ENCODE measurements around the gene MYLK4.

MYLK4 gene

DNA sequence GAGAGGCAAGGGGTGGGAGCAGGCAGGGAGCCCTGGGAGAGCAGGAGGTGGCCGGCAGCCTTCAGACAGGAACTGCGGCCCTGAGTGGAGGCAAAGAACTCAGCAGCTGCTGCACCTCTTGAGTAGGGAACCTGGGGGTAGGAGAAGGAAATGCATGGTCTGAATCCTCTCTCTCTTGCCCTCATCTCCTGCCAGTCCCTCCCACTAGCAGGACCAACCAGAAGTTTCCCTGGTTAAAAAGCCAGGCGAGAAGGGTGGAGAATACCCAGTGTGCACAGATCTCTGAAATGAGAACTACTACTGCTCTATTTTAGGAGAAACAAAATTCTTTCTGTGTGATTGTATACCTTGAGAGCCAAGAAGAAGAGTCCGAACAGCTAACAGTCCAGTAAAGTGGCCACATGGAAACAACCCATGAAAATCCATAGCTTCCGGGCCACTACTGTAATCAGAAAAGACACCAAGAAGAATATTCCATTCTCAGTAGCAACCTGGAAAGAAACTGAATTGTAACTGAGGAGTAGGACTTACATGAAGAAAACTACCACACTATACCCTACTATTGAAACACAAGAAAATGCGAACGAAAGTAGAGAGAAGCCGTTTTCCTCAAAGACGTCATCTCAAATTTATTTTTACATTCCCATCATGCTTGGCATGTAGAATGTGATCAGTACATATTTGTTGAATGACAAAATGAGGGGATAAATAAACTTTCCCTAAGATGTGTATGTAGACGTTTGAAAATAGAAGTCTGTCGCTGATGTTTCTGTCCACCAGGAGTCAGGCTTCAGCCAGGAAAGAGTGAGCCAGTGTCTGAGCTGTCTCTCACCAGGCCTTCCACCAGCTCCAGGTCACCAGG, 40.1 kb upstream of the MYLK4 start:
- Histone ChIP-seq H3K27me3 (ENCODE audit: insufficient read depth, low read depth, severe bottlenecking) (no peaks in the 10 kb centered on the region), H3K9me3 (ENCODE audit: severe bottlenecking) (no peaks in the 10 kb centered on the region), H3K27ac (no peak overlapping the region; the same call in 1 of the 2 replicates), H3K36me3 (peaks cover 17% of the 10 kb centered on the region; the same call in 1 of the 2 replicates), H3K4me3 (ENCODE audit: low read depth, low read length) (no peak overlapping the region)
- TF ChIP-seq CTCF (IDR thresholded peaks at IDR 0.05; ENCODE audit: low read depth, low read length) = peak; percentile 92
- DNase-seq = peak; percentile 84

GRCh38 chr6:2786269-2786668, 35.5 kb upstream of the MYLK4 start:
- no peak overlapping the region for H3K27ac ChIP-seq

GRCh38 chr6:2784930-2785329, 34.2 kb upstream of the MYLK4 start:
- H3K9me3 ChIP-seq (ENCODE audit: severe bottlenecking) = no peaks in the 10 kb centered on the region
- DNase-seq = no peak
- no peak overlapping the region for H3K27ac ChIP-seq
- peaks cover 45% of the 10 kb centered on the region for H3K36me3 ChIP-seq
- TF ChIP-seq CTCF (IDR thresholded peaks at IDR 0.05; ENCODE audit: low read depth, low read length) = no peak
- no peaks in the 10 kb centered on the region for H3K27me3 ChIP-seq (ENCODE audit: insufficient read depth, low read depth, severe bottlenecking)
- no peak overlapping the region for H3K4me3 ChIP-seq (ENCODE audit: low read depth, low read length)

More at GRCh38 chr6:2786269-2786668, 35.5 kb upstream of the MYLK4 start:
- peaks cover 33% of the 10 kb centered on the region for H3K36me3 ChIP-seq
- no peak overlapping the region for H3K4me3 ChIP-seq (ENCODE audit: low read depth, low read length)
- no peaks in the 10 kb centered on the region for H3K9me3 ChIP-seq (ENCODE audit: severe bottlenecking)
- no peaks in the 10 kb centered on the region for H3K27me3 ChIP-seq (ENCODE audit: insufficient read depth, low read depth, severe bottlenecking)
- DNase-seq = no peak
- no peak for TF ChIP-seq CTCF (IDR thresholded peaks at IDR 0.05; ENCODE audit: low read depth, low read length)

GRCh38 chr6:2784061-2784460, 33.3 kb upstream of the MYLK4 start:
- H3K36me3 ChIP-seq = peaks cover 54% of the 10 kb centered on the region

DNA sequence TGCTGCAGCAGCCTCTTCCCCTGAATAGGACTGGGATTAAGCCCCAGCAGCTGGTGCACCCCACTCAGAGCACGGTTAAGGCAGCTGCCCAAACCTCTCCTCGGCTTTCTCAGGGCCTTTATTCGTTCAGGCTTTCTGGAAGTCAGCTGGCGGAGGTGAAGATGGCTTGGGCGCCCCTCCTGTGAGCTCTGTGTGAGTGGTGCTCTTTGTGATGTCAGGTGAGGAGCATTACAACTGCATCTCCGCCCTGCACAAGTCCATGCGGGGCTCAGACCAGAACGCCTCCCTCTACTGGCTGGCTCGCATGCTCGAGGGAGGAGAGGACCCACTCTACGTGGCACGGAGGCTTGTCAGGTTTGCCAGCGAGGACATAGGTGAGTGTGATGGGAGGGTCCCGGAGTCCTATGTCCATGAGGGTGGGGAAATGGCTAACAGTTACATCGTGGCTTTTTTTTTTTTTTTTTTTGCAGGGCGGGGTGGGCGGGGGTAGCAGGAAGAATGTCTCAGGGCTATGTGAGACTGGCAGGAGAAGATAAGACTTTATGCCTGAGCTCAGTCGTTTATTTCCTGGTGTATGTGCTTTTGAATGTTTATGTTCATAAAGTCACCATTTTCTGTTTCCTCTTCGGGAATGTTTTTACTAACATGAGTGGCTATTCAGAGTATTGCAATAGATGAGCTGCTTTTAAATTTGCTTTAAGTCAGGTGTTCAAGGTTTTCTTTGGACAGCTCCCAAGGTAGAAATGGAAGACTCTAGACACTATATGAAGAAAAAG, 32.7 kb upstream of the MYLK4 start:
- Histone ChIP-seq H3K9me3 (ENCODE audit: severe bottlenecking) (no peaks in the 10 kb centered on the region), H3K36me3 (peaks cover 61% of the 10 kb centered on the region), H3K4me3 (ENCODE audit: low read depth, low read length) (no peak overlapping the region), H3K27ac (peak overlapping the region; percentile 45), H3K27me3 (ENCODE audit: insufficient read depth, low read depth, severe bottlenecking) (no peaks in the 10 kb centered on the region)
- TF ChIP-seq CTCF (IDR thresholded peaks at IDR 0.05; ENCODE audit: low read depth, low read length) = peak; percentile 59
- DNase-seq = peak; percentile 60

More at GRCh38 chr6:2784061-2784460, 33.3 kb upstream of the MYLK4 start:
- Histone ChIP-seq H3K27ac (no peak overlapping the region), H3K9me3 (ENCODE audit: severe bottlenecking) (no peaks in the 10 kb centered on the region), H3K4me3 (ENCODE audit: low read depth, low read length) (no peak overlapping the region), H3K27me3 (ENCODE audit: insufficient read depth, low read depth, severe bottlenecking) (no peaks in the 10 kb centered on the region)
- TF ChIP-seq CTCF (IDR thresholded peaks at IDR 0.05; ENCODE audit: low read depth, low read length) = no peak
- no peak for DNase-seq
